NAMALWA (cell line): ENCODE results near the gene CTTN.

Experiments used
- DNase-seq: peaks from one replicate; pipeline ENCODE4 v3.0.0-alpha.2; 2015; ENCODE audit warnings: low spot score

Gene CTTN

GRCh38 chr11:70397983-70398833 lies at the start of gene CTTN:
CTTN (plus strand) TSS chr11:70398529; CDS start chr11:70407298, 8,769 bp downstream.
- peak; percentile 71 for DNase-seq

- no peak for DNase-seq
Observed at GRCh38 chr11:70348608-70349007, 49.7 kb upstream of the CTTN start.

- no peak for DNase-seq
Observed at GRCh38 chr11:70351646-70352045, 46.7 kb upstream of the CTTN start.

GRCh38 chr11:70352100-70352499 lies 46.2 kb upstream of the CTTN start:
- DNase-seq, result no peak

GRCh38 chr11:70352601-70353000 lies 45.7 kb upstream of the CTTN start:
- DNase-seq, result no peak

- DNase-seq, result no peak
Observed at GRCh38 chr11:70353329-70353728, 45.0 kb upstream of the CTTN start.

- DNase-seq, result no peak
Observed at GRCh38 chr11:70353900-70354568, 44.3 kb upstream of the CTTN start.

- DNase-seq, result no peak
Observed at GRCh38 chr11:70354629-70355028, 43.7 kb upstream of the CTTN start.

- DNase-seq, result no peak
Observed at GRCh38 chr11:70358753-70359152, 39.6 kb upstream of the CTTN start.

GRCh38 chr11:70359451-70360205 lies 38.7 kb upstream of the CTTN start:
- DNase-seq, result no peak

- DNase-seq, result no peak
Observed at GRCh38 chr11:70360211-70360610, 38.1 kb upstream of the CTTN start.

- DNase-seq, result no peak
Observed at GRCh38 chr11:70364178-70364577, 34.2 kb upstream of the CTTN start.

GRCh38 chr11:70364745-70365543 lies 33.4 kb upstream of the CTTN start:
- no peak for DNase-seq

- no peak for DNase-seq
Observed at GRCh38 chr11:70365544-70365927, 32.8 kb upstream of the CTTN start.

GRCh38 chr11:70367071-70367470 lies 31.3 kb upstream of the CTTN start:
- no peak for DNase-seq

- DNase-seq, result no peak
Observed at GRCh38 chr11:70368961-70369360, 29.4 kb upstream of the CTTN start.

- DNase-seq, result no peak
Observed at GRCh38 chr11:70371241-70371640, 27.1 kb upstream of the CTTN start.

GRCh38 chr11:70372076-70372475 lies 26.3 kb upstream of the CTTN start:
- DNase-seq, result no peak

- DNase-seq, result no peak
Observed at GRCh38 chr11:70376621-70377020, 21.7 kb upstream of the CTTN start.

- DNase-seq, result no peak
Observed at GRCh38 chr11:70377645-70378044, 20.7 kb upstream of the CTTN start.

GRCh38 chr11:70378506-70379134 lies 19.7 kb upstream of the CTTN start:
- DNase-seq, result no peak
